IMR-90 (cell line): ENCODE measurements around the gene TMEM74B. TPM values are rescaled to one million over a fixed set of nuclear protein-coding genes. Genes with fewer than 3 reads are reported as not detected.

Experiments
- ATAC-seq: fragments of 200-7000 bp; cut with Tn5 transposase; 2 replicates; pipeline ENCODE4 v1.9.1; 2020; ENCODE audit warnings: low read depth, mild to moderate bottlenecking, moderate library complexity
- BruUV-seq: library from RNA; stranded (reverse); fragments of 400-500 nt; replicated peaks from 2 replicates; lab custom pipeline; 2021; lab: Mats Ljungman, UMichigan
- CTCF ChIA-PET: fragments of 300-600 bp; formaldehyde crosslinking; extraction: SDS; loops from one replicate; lab custom pipeline; 2021; ENCODE audit warnings: antibody characterized with exemption; lab: Yijun Ruan, JAX
- POLR2A ChIA-PET: fragments of 300-600 bp; sonication (Branson Sonifier 250); formaldehyde crosslinking; loops from one replicate; lab custom pipeline; 2022; ENCODE audit warnings: antibody characterized with exemption; ENCODE audit not compliant: unreplicated experiment; lab: Charles Lee
- DNase-seq: peaks from one replicate; pipeline ENCODE4 v3.0.0; 2013
- H2AFZ ChIP-seq: replicated peaks from 2 replicates; pipeline ENCODE3; 2013; ENCODE audit warnings: low read length, mild to moderate bottlenecking; ENCODE audit not compliant: poor library complexity
- H2AK5ac ChIP-seq: 2 replicates; pipeline ENCODE4 v1.6.1; 2013; ENCODE audit warnings: low read depth, low read length, inconsistent platforms
- H2AK9ac ChIP-seq: replicated peaks from 2 replicates; pipeline ENCODE3; 2013; ENCODE audit warnings: mild to moderate bottlenecking, low read depth, low read length, moderate library complexity; ENCODE audit not compliant: poor library complexity
- H2BK120ac ChIP-seq: 2 replicates; pipeline ENCODE4 v1.6.1; 2013; ENCODE audit warnings: low read depth, low read length, inconsistent platforms
- H2BK15ac ChIP-seq: 3 replicates; pipeline ENCODE4 v1.6.1; 2013; ENCODE audit warnings: low read depth, low read length, inconsistent platforms
- H2BK20ac ChIP-seq: 2 replicates; pipeline ENCODE4 v1.6.1; 2013; ENCODE audit warnings: low read depth, mild to moderate bottlenecking, inconsistent platforms, low read length, moderate library complexity
- H2BK5ac ChIP-seq: 2 replicates; pipeline ENCODE4 v1.6.1; 2013; ENCODE audit warnings: mild to moderate bottlenecking, low read depth, low read length, inconsistent platforms; ENCODE audit not compliant: poor library complexity, severe bottlenecking
- H3K14ac ChIP-seq: replicated peaks from 2 replicates; pipeline ENCODE4 v1.6.1; 2013; ENCODE audit warnings: low read depth, low read length, inconsistent platforms
- H3K18ac ChIP-seq: 2 replicates; pipeline ENCODE4 v1.6.1; 2013; ENCODE audit warnings: low read depth, low read length, control low read depth
- H3K23ac ChIP-seq: 2 replicates; pipeline ENCODE4 v1.6.1; 2013; ENCODE audit warnings: low read depth, low read length, inconsistent platforms
- H3K27ac ChIP-seq: 2 replicates; pipeline ENCODE4 v1.5.1; 2013; ENCODE audit warnings: mild to moderate bottlenecking, control low read depth, low read length; ENCODE audit not compliant: insufficient read depth
- H3K27me3 ChIP-seq: 2 replicates; pipeline ENCODE4 v1.6.1; 2013; ENCODE audit warnings: low read length; ENCODE audit not compliant: control insufficient read depth, insufficient read depth
- H3K36me3 ChIP-seq: 2 replicates; pipeline ENCODE4 v1.6.1; 2013; ENCODE audit warnings: low read length, mixed read lengths; ENCODE audit not compliant: control insufficient read depth, insufficient read depth
- H3K4ac ChIP-seq: 2 replicates; pipeline ENCODE4 v1.6.1; 2013; ENCODE audit warnings: low read depth, low read length, inconsistent platforms
- H3K4me1 ChIP-seq: 2 replicates; pipeline ENCODE4 v1.6.1; 2013; ENCODE audit warnings: low read length, mixed read lengths; ENCODE audit not compliant: control insufficient read depth, insufficient read depth
- H3K4me2 ChIP-seq: 2 replicates; pipeline ENCODE4 v1.6.1; 2013; ENCODE audit warnings: low read depth, mild to moderate bottlenecking, control low read depth, low read length, moderate library complexity
- H3K4me3 ChIP-seq: 2 replicates; pipeline ENCODE4 v1.5.1; 2013; ENCODE audit warnings: low read depth, mild to moderate bottlenecking, control low read depth, low read length, moderate library complexity; ENCODE audit not compliant: insufficient read depth
- H3K56ac ChIP-seq: 2 replicates; pipeline ENCODE4 v1.6.1; 2013; ENCODE audit warnings: low read length, inconsistent platforms; ENCODE audit not compliant: insufficient read depth; ENCODE audit errors: extremely low read depth
- H3K79me1 ChIP-seq, 2 experiments: 2 replicates each; pipeline ENCODE4 v1.6.1; 2013; ENCODE audit warnings: low read length in 2 of 2, inconsistent platforms in 1 of 2, low read depth in 1 of 2
- H3K9ac ChIP-seq: 2 replicates; pipeline ENCODE4 v1.6.1; 2013; ENCODE audit warnings: low read depth, low read length, control low read depth
- H3K9me1 ChIP-seq: 2 replicates; pipeline ENCODE4 v1.6.1; 2013; ENCODE audit warnings: low read length, inconsistent platforms; ENCODE audit not compliant: insufficient read depth
- H3K9me3 ChIP-seq: 2 replicates; pipeline ENCODE4 v1.6.1; 2013; ENCODE audit warnings: low read length; ENCODE audit not compliant: control insufficient read depth, insufficient read depth
- H4K20me1 ChIP-seq: 2 replicates; pipeline ENCODE4 v1.6.1; 2013; ENCODE audit warnings: low read length, inconsistent platforms; ENCODE audit not compliant: insufficient read depth
- H4K5ac ChIP-seq: 2 replicates; pipeline ENCODE4 v1.6.1; 2013; ENCODE audit warnings: mild to moderate bottlenecking, low read depth, low read length, control low read depth
- H4K8ac ChIP-seq, 2 experiments: 2 replicates each; pipeline ENCODE4 v1.6.1; 2013; ENCODE audit warnings: low read depth in 2 of 2, low read length in 2 of 2, control low read depth in 1 of 2, inconsistent platforms in 1 of 2
- H4K91ac ChIP-seq: 2 replicates; pipeline ENCODE4 v1.6.1; 2013; ENCODE audit warnings: low read depth, low read length, inconsistent platforms; ENCODE audit not compliant: insufficient read depth
- BHLHE40 ChIP-seq: fragments of 150-350 bp; IDR thresholded peaks from 2 replicates; pipeline ENCODE4 v1.6.1; 2016; ENCODE audit warnings: mild to moderate bottlenecking, low read depth, low read length
- CEBPB ChIP-seq: IDR thresholded peaks from 2 replicates; pipeline ENCODE4 v1.6.1; 2012; ENCODE audit warnings: low read depth, low read length, improper control_type of control experiment
- CHD1 ChIP-seq: IDR thresholded peaks from 2 replicates; pipeline ENCODE4 v1.6.1; 2012; ENCODE audit warnings: low read depth, low read length, improper control_type of control experiment
- FOS ChIP-seq: fragments of 150-350 bp; IDR thresholded peaks from 2 replicates; pipeline ENCODE4 v1.6.1; 2016; ENCODE audit warnings: low read depth, low read length
- MAFK ChIP-seq: IDR thresholded peaks from 2 replicates; pipeline ENCODE4 v1.6.1; 2012; ENCODE audit warnings: low read depth, low read length, improper control_type of control experiment
- MAZ ChIP-seq: IDR thresholded peaks from 2 replicates; pipeline ENCODE4 v1.6.1; 2012; ENCODE audit warnings: low read depth, mild to moderate bottlenecking, low read length, improper control_type of control experiment, moderate library complexity, borderline replicate concordance
- MXI1 ChIP-seq: IDR thresholded peaks from 2 replicates; pipeline ENCODE4 v1.6.1; 2012; ENCODE audit warnings: low read depth, mild to moderate bottlenecking, low read length, moderate library complexity, borderline replicate concordance
- NFE2L2 ChIP-seq: fragments of 150-350 bp; IDR thresholded peaks from 2 replicates; pipeline ENCODE4 v1.6.1; 2016; ENCODE audit warnings: low read depth, mild to moderate bottlenecking, low read length
- whole genome bisulfite sequencing, 2 experiments: methylation state at CpG; one replicate each; pipeline versions ENCODE4 v1.1.5 to v1.1.7; 2013; ENCODE audit warnings: missing lambda C conversion rate in 2 of 2; ENCODE audit not compliant: insufficient read length in 1 of 2; ENCODE audit errors: extremely low coverage in 2 of 2; 5-methylcytosine and 5-hydroxymethylcytosine counted together
- dilution Hi-C: fragments of 300-500 bp; cut with HindIII; formaldehyde crosslinking; loops from one replicate; pipeline ENCODE4 v1.14.3; 2018; ENCODE audit warnings: low sequenced_read_pairs; ENCODE audit not compliant: unreplicated experiment
- in situ Hi-C: fragments of 300-500 bp; cut with MboI; formaldehyde crosslinking; loops from 3 replicates; pipeline ENCODE4 v1.14.3; 2019; ENCODE audit warnings: low sequenced_read_pairs, inconsistent platforms, mixed read lengths
- intact Hi-C: fragments of 100-400 bp; cut with micrococcal nuclease; formaldehyde crosslinking; loops from 2 replicates; pipeline ENCODE4 v1.10.0; 2022
- polyA plus RNA-seq, 3 experiments: library from polyadenylated mRNA; depleted of rRNA; stranded (reverse); fragments of >200 nt; gene quantifications; 2 replicates each; pipeline ENCODE4 v1.2.3, GENCODE V29; 2012; ENCODE audit warnings: low replicate concordance in 1 of 3
- total RNA-seq: library from RNA; depleted of rRNA; stranded (reverse); fragments of >200 nt; gene quantifications from 2 replicates; pipeline ENCODE4 v1.2.3, GENCODE V29; 2012
- TF ChIP-seq, protein P1 (sequence below): conservative IDR thresholded peaks from 2 replicates; pipeline ENCODE4 v1.5.1; 2012; ENCODE audit warnings: mild to moderate bottlenecking, low read depth, low read length, improper control_type of control experiment
- TF ChIP-seq, protein P2 (sequence below): fragments of 150-350 bp; IDR thresholded peaks from 2 replicates; pipeline ENCODE4 v1.6.1; 2016; ENCODE audit warnings: low read depth, mild to moderate bottlenecking, low read length, moderate library complexity, borderline replicate concordance

Gene TMEM74B
- total and polyA plus RNA-seq, 2 of the 4 experiments (the other 2 are of a cell fraction), result 0.03 TPM; not detected in 1

DNA sequence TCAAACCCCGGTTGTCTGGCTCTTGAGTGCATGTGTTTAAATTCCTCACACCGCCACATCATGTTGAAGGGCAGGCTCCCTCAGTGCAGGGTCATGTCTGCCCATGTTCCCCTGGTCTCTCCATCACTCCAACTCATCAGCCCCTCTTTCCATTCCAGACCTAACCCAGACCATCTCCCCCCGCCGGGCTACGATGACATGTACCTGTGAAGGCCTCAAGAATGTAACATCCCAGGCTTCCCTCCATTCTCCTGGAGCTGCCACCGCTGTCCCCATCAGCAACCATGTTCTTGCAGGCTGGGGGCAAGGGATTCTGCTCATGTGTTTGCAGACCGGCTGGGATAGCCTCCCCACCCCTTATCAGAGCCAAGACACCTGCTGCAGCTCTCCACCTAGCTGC is 19.9 kb downstream of the TMEM74B start:
- DNase-seq (no peak), ATAC-seq (no peak)
- no peak for TF ChIP-seq CHD1
- TF ChIP-seq FOS, result no peak
- TF ChIP-seq, protein P1, sequence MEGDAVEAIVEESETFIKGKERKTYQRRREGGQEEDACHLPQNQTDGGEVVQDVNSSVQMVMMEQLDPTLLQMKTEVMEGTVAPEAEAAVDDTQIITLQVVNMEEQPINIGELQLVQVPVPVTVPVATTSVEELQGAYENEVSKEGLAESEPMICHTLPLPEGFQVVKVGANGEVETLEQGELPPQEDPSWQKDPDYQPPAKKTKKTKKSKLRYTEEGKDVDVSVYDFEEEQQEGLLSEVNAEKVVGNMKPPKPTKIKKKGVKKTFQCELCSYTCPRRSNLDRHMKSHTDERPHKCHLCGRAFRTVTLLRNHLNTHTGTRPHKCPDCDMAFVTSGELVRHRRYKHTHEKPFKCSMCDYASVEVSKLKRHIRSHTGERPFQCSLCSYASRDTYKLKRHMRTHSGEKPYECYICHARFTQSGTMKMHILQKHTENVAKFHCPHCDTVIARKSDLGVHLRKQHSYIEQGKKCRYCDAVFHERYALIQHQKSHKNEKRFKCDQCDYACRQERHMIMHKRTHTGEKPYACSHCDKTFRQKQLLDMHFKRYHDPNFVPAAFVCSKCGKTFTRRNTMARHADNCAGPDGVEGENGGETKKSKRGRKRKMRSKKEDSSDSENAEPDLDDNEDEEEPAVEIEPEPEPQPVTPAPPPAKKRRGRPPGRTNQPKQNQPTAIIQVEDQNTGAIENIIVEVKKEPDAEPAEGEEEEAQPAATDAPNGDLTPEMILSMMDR, result no peak
- TF ChIP-seq, protein P2, sequence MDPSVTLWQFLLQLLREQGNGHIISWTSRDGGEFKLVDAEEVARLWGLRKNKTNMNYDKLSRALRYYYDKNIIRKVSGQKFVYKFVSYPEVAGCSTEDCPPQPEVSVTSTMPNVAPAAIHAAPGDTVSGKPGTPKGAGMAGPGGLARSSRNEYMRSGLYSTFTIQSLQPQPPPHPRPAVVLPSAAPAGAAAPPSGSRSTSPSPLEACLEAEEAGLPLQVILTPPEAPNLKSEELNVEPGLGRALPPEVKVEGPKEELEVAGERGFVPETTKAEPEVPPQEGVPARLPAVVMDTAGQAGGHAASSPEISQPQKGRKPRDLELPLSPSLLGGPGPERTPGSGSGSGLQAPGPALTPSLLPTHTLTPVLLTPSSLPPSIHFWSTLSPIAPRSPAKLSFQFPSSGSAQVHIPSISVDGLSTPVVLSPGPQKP, result no peak
- TF ChIP-seq CEBPB, result no peak
- no peak for TF ChIP-seq MAZ
- TF ChIP-seq NFE2L2, result no peak
- TF ChIP-seq MXI1, result no peak
- no peak for TF ChIP-seq BHLHE40
- TF ChIP-seq MAFK, result no peak
- Histone ChIP-seq H3K9ac (no peak overlapping the region), H3K56ac (no peak overlapping the region), H2BK15ac (no peak overlapping the region), H4K91ac (no peak overlapping the region), H3K36me3 (peaks cover 62% of the 10 kb centered on the region), H3K27me3 (no peaks in the 10 kb centered on the region), H4K5ac (no peak overlapping the region), H4K8ac (no peak overlapping the region), H3K9me1 (peaks cover 26% of the 10 kb centered on the region), H3K14ac (no peak overlapping the region), H2BK20ac (no peak overlapping the region), H4K20me1 (peaks cover 16% of the 10 kb centered on the region; the same call in 1 of the 2 replicates), H3K9me3 (no peaks in the 10 kb centered on the region), H3K4me2 (no peak overlapping the region), H2AK9ac (no peak overlapping the region), H3K4me3 (no peak overlapping the region), H2AFZ (no peak overlapping the region), H3K18ac (no peak overlapping the region), H2AK5ac (no peak overlapping the region), H3K79me1 (peaks cover 3 to 16% of the 10 kb centered on the region in 2 experiments; a peak in 3 of 4 replicates), H2BK120ac (no peak overlapping the region), H2BK5ac (no peak overlapping the region), H3K27ac (no peak overlapping the region), H3K4me1 (no peaks in the 10 kb centered on the region), H3K23ac (no peak overlapping the region), H3K4ac (no peak overlapping the region)
- dilution Hi-C loops, result no loop called here
- ChIA-PET POLR2A (no interaction called here), CTCF (no interaction called here)
- intact Hi-C loops, result no loop called here
- in situ Hi-C loops, result no loop called here
- BruUV-seq, result TSS peak; percentile 63
- 93% methylated on average over 3 of the region's 7 CpGs; no CpG with 5 or more reads in 1 of the 2 experiments for WGBS, 2 experiments
